SK-N-SH treated with all-trans-retinoic acid at 6 μM for 48 hours (cell line): Measurements from ENCODE around the gene PCNX4.

Experiments
- ATAC-seq: fragments of 200-7000 bp; cut with Tn5 transposase; 3 replicates; pipeline ENCODE4 v1.9.1; 2020; ENCODE audit warnings: mild to moderate bottlenecking, moderate library complexity
- ARNTL ChIP-seq: fragments of 450-650 bp; formaldehyde crosslinking; IDR thresholded peaks from 2 replicates; pipeline ENCODE4 v1.5.0; 2020; ENCODE audit warnings: low read depth, mild to moderate bottlenecking, moderate library complexity, borderline replicate concordance
- BACH2 ChIP-seq: fragments of 250-450 bp; sonication (Bioruptor Pico); IDR thresholded peaks from 2 replicates; pipeline ENCODE4 v1.9.0; 2021; ENCODE audit warnings: mild to moderate bottlenecking, borderline replicate concordance
- CSDC2 ChIP-seq: fragments of 250-450 bp; sonication (Bioruptor Pico); IDR thresholded peaks from 2 replicates; pipeline ENCODE4 v1.5.0; 2020; ENCODE audit warnings: mild to moderate bottlenecking, moderate library complexity
- ESRRG ChIP-seq: fragments of 250-450 bp; sonication (Bioruptor Pico); IDR thresholded peaks from 2 replicates; pipeline ENCODE4 v1.6.1; 2021; ENCODE audit warnings: mild to moderate bottlenecking
- GLIS3 ChIP-seq: fragments of 250-450 bp; sonication (Bioruptor Pico); IDR thresholded peaks from 2 replicates; pipeline ENCODE4 v1.5.0; 2020; ENCODE audit warnings: mild to moderate bottlenecking, moderate library complexity
- ISL1 ChIP-seq: fragments of 250-450 bp; sonication (Bioruptor Pico); IDR thresholded peaks from 2 replicates; pipeline ENCODE4 v2.1.2; 2022; ENCODE audit warnings: mild to moderate bottlenecking, moderate library complexity
- OSR1 ChIP-seq: fragments of 250-450 bp; sonication (Bioruptor Pico); IDR thresholded peaks from 2 replicates; pipeline ENCODE4 v1.8.0; 2022; ENCODE audit warnings: moderate library complexity, mild to moderate bottlenecking, inconsistent platforms
- PATZ1 ChIP-seq: fragments of 250-450 bp; sonication (Bioruptor Pico); IDR thresholded peaks from 2 replicates; pipeline ENCODE4 v1.8.0; 2020; ENCODE audit warnings: mild to moderate bottlenecking, moderate library complexity, borderline replicate concordance
- PPARA ChIP-seq: fragments of 250-450 bp; sonication (Bioruptor Pico); IDR thresholded peaks from 2 replicates; pipeline ENCODE4 v1.5.0; 2020; ENCODE audit warnings: mild to moderate bottlenecking, borderline replicate concordance
- RARB ChIP-seq: fragments of 250-450 bp; sonication (Bioruptor Pico); IDR thresholded peaks from 2 replicates; pipeline ENCODE4 v1.8.0; 2021; ENCODE audit warnings: mild to moderate bottlenecking, moderate library complexity
- SNAI2 ChIP-seq: fragments of 250-450 bp; sonication (Bioruptor Pico); IDR thresholded peaks from 2 replicates; pipeline ENCODE4 v1.5.0; 2020; ENCODE audit warnings: mild to moderate bottlenecking, moderate library complexity
- TCF4 ChIP-seq: fragments of 250-450 bp; sonication (Bioruptor Pico); IDR thresholded peaks from 2 replicates; pipeline ENCODE4 v1.8.0; 2021; ENCODE audit warnings: mild to moderate bottlenecking, moderate library complexity, borderline replicate concordance
- TOX ChIP-seq: fragments of 250-450 bp; sonication (Bioruptor Pico); IDR thresholded peaks from 2 replicates; pipeline ENCODE4 v1.8.0; 2021; ENCODE audit warnings: mild to moderate bottlenecking, moderate library complexity, borderline replicate concordance
- TSHZ2 ChIP-seq: fragments of 250-450 bp; sonication (Bioruptor Pico); IDR thresholded peaks from 2 replicates; pipeline ENCODE4 v1.5.0; 2020; ENCODE audit warnings: mild to moderate bottlenecking, moderate library complexity
- ZC3H10 ChIP-seq: fragments of 250-450 bp; sonication (Bioruptor Pico); IDR thresholded peaks from 2 replicates; pipeline ENCODE4 v1.5.1; 2021; ENCODE audit warnings: mild to moderate bottlenecking, moderate library complexity
- ZFP3 ChIP-seq: fragments of 250-450 bp; sonication (Bioruptor Pico); IDR thresholded peaks from 2 replicates; pipeline ENCODE4 v1.5.0; 2020; ENCODE audit warnings: mild to moderate bottlenecking, moderate library complexity
- ZFP30 ChIP-seq: fragments of 450-650 bp; formaldehyde crosslinking; IDR thresholded peaks from 2 replicates; pipeline ENCODE4 v1.5.0; 2022; ENCODE audit warnings: mild to moderate bottlenecking, moderate library complexity
- ZNF565 ChIP-seq: fragments of 450-650 bp; formaldehyde crosslinking; conservative IDR thresholded peaks from 2 replicates; pipeline ENCODE4 v1.5.0; 2020; ENCODE audit warnings: low read depth, mild to moderate bottlenecking, moderate library complexity
- ZNF70 ChIP-seq: fragments of 450-650 bp; formaldehyde crosslinking; IDR thresholded peaks from 2 replicates; pipeline ENCODE4 v1.5.0; 2020; ENCODE audit warnings: mild to moderate bottlenecking, moderate library complexity
- ZNF8 ChIP-seq: fragments of 450-650 bp; formaldehyde crosslinking; IDR thresholded peaks from 2 replicates; pipeline ENCODE4 v1.5.0; 2020; ENCODE audit warnings: mild to moderate bottlenecking, moderate library complexity
- TF ChIP-seq, protein P1 (sequence below): fragments of 250-450 bp; sonication (Bioruptor Pico); IDR thresholded peaks from 2 replicates; pipeline ENCODE4 v1.5.1; 2021; ENCODE audit warnings: mild to moderate bottlenecking, moderate library complexity
- TF ChIP-seq, protein P2 (sequence below): fragments of 250-450 bp; sonication (Bioruptor Pico); IDR thresholded peaks from 2 replicates; pipeline ENCODE4 v1.5.1; 2020; ENCODE audit warnings: low read depth, mild to moderate bottlenecking, moderate library complexity
- TF ChIP-seq, protein P3 (sequence below): fragments of 250-450 bp; sonication (Bioruptor Pico); IDR thresholded peaks from 2 replicates; pipeline ENCODE4 v1.8.0; 2021; ENCODE audit warnings: low read depth, mild to moderate bottlenecking, moderate library complexity, borderline replicate concordance

Gene PCNX4

DNA sequence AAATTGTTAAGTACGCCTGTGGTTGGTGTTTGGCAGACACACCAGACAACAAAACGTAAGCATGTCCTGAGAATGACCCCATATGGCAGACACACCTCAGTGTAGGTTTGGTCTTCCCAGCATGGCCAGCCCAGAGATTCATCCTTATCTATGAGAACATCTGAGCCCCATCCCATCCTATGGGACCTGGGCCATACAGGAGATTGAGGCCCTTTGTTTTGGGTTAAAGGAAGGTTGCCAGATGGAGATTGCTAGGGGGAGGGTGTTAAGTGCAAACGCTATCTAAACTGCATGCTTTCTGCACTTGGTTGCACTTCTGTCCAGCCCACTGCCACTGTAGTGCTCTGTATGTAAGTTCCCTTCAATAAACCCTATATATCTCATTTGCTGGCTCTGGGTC lies 4.1 kb upstream of the PCNX4 start:
- ATAC-seq: no peak

GRCh38 chr14:60089221-60089620 lies 2.5 kb upstream of the PCNX4 start:
- TF ChIP-seq, protein P1, sequence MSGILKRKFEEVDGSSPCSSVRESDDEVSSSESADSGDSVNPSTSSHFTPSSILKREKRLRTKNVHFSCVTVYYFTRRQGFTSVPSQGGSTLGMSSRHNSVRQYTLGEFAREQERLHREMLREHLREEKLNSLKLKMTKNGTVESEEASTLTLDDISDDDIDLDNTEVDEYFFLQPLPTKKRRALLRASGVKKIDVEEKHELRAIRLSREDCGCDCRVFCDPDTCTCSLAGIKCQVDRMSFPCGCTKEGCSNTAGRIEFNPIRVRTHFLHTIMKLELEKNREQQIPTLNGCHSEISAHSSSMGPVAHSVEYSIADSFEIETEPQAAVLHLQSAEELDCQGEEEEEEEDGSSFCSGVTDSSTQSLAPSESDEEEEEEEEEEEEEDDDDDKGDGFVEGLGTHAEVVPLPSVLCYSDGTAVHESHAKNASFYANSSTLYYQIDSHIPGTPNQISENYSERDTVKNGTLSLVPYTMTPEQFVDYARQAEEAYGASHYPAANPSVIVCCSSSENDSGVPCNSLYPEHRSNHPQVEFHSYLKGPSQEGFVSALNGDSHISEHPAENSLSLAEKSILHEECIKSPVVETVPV (CRISPR knock-in tag): no peak
- TF ChIP-seq, all 23 proteins: peak for 0
- no peak for ATAC-seq

More for the DNA sequence above, 4.1 kb upstream of the PCNX4 start:
- TF ChIP-seq ESRRG (CRISPR knock-in tag) (no peak), ZFP30 (no peak), TCF4 (CRISPR knock-in tag) (peak; percentile 21; the same call in 1 of the 2 replicates), TSHZ2 (peak; percentile 67; the same call in 1 of the 2 replicates), ARNTL (CRISPR knock-in tag) (no peak)
- TF ChIP-seq, protein P1 (CRISPR knock-in tag): no peak

GRCh38 chr14:60090864-60091519 lies 731 bp upstream of the PCNX4 start:
- TF ChIP-seq PATZ1 (CRISPR knock-in tag) (peak; percentile 65; the same call in 1 of the 2 replicates), ZNF8 (no peak)
- peak; percentile 10 for ATAC-seq

GRCh38 chr14:60092526-60092920 lies 800 bp downstream of the PCNX4 start:
- TF ChIP-seq PPARA (CRISPR knock-in tag) (no peak), SNAI2 (CRISPR knock-in tag) (no peak), OSR1 (CRISPR knock-in tag) (no peak), ZNF8 (no peak), ISL1 (no peak), TOX (no peak), BACH2 (CRISPR knock-in tag) (no peak), GLIS3 (CRISPR knock-in tag) (no peak), PATZ1 (CRISPR knock-in tag) (no peak), RARB (CRISPR knock-in tag) (no peak), CSDC2 (no peak), ZFP3 (CRISPR knock-in tag) (no peak), ZNF565 (CRISPR knock-in tag) (no peak), ARNTL (CRISPR knock-in tag) (no peak), ESRRG (CRISPR knock-in tag) (no peak), ZNF70 (CRISPR knock-in tag) (no peak), ZC3H10 (CRISPR knock-in tag) (no peak)
- TF ChIP-seq, protein P2, sequence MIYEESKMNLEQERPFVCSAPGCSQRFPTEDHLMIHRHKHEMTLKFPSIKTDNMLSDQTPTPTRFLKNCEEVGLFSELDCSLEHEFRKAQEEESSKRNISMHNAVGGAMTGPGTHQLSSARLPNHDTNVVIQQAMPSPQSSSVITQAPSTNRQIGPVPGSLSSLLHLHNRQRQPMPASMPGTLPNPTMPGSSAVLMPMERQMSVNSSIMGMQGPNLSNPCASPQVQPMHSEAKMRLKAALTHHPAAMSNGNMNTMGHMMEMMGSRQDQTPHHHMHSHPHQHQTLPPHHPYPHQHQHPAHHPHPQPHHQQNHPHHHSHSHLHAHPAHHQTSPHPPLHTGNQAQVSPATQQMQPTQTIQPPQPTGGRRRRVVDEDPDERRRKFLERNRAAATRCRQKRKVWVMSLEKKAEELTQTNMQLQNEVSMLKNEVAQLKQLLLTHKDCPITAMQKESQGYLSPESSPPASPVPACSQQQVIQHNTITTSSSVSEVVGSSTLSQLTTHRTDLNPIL (CRISPR knock-in tag): no peak
- TF ChIP-seq, protein P3, sequence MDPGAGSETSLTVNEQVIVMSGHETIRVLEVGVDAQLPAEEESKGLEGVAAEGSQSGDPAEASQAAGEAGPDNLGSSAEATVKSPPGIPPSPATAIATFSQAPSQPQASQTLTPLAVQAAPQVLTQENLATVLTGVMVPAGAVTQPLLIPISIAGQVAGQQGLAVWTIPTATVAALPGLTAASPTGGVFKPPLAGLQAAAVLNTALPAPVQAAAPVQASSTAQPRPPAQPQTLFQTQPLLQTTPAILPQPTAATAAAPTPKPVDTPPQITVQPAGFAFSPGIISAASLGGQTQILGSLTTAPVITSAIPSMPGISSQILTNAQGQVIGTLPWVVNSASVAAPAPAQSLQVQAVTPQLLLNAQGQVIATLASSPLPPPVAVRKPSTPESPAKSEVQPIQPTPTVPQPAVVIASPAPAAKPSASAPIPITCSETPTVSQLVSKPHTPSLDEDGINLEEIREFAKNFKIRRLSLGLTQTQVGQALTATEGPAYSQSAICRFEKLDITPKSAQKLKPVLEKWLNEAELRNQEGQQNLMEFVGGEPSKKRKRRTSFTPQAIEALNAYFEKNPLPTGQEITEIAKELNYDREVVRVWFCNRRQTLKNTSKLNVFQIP (CRISPR knock-in tag): no peak
- ATAC-seq: peak; percentile 52
